KOPT-K1 (cell line): ENCODE results near the gene TEDC2.

Source experiments
- H3K27ac ChIP-seq: fragments of 200-600 bp; sonication (generic); 2 replicates; pipeline ENCODE4 v1.5.1; 2016; ENCODE audit warnings: antibody characterized with exemption, mild to moderate bottlenecking, low read depth, low read length; ENCODE audit not compliant: poor library complexity, severe bottlenecking
- H3K36me3 ChIP-seq: fragments of 200-600 bp; sonication (generic); 2 replicates; pipeline ENCODE4 v1.5.1; 2017; ENCODE audit warnings: antibody characterized with exemption, mild to moderate bottlenecking, low read length, moderate library complexity; ENCODE audit not compliant: insufficient read depth
- H3K9me3 ChIP-seq: fragments of 200-600 bp; sonication (generic); 2 replicates; pipeline ENCODE4 v1.5.1; 2017; ENCODE audit warnings: antibody characterized with exemption, low read length, mild to moderate bottlenecking; ENCODE audit not compliant: insufficient read depth, poor library complexity, severe bottlenecking

TEDC2 gene

GRCh38 chr16:2451851-2452320 is 8.0 kb upstream of the TEDC2 start:
- H3K36me3 ChIP-seq = peaks cover 100% of the 10 kb centered on the region
- no peaks in the 10 kb centered on the region for H3K9me3 ChIP-seq
- H3K27ac ChIP-seq = no peak overlapping the region

GRCh38 chr16:2452650-2453049 is 7.3 kb upstream of the TEDC2 start:
- Histone ChIP-seq H3K27ac (no peak overlapping the region), H3K9me3 (no peaks in the 10 kb centered on the region), H3K36me3 (peaks cover 100% of the 10 kb centered on the region)

GRCh38 chr16:2455081-2455845 is 4.6 kb upstream of the TEDC2 start:
- H3K36me3 ChIP-seq = peaks cover 88% of the 10 kb centered on the region
- H3K9me3 ChIP-seq = no peaks in the 10 kb centered on the region
- no peak overlapping the region for H3K27ac ChIP-seq

- no peaks in the 10 kb centered on the region for H3K9me3 ChIP-seq
- H3K36me3 ChIP-seq = peaks cover 81% of the 10 kb centered on the region
- no peak overlapping the region for H3K27ac ChIP-seq
Measured at GRCh38 chr16:2456551-2457153, 3.3 kb upstream of the TEDC2 start.

GRCh38 chr16:2457267-2457666 is 2.6 kb upstream of the TEDC2 start:
- Histone ChIP-seq H3K27ac (no peak overlapping the region), H3K36me3 (peaks cover 81% of the 10 kb centered on the region), H3K9me3 (no peaks in the 10 kb centered on the region)

- H3K27ac ChIP-seq = no peak overlapping the region
- H3K36me3 ChIP-seq = peaks cover 80% of the 10 kb centered on the region
- H3K9me3 ChIP-seq = no peaks in the 10 kb centered on the region
Measured at GRCh38 chr16:2457946-2458345, 2.0 kb upstream of the TEDC2 start.

GRCh38 chr16:2458887-2459646 is 842 bp upstream of the TEDC2 start:
- Histone ChIP-seq H3K27ac (peak overlapping the region; percentile 76), H3K36me3 (peaks cover 76% of the 10 kb centered on the region), H3K9me3 (no peaks in the 10 kb centered on the region)

- Histone ChIP-seq H3K9me3 (no peaks in the 10 kb centered on the region), H3K27ac (peak overlapping the region; percentile 76), H3K36me3 (peaks cover 63% of the 10 kb centered on the region)
Measured at GRCh38 chr16:2460391-2460713, 443 bp downstream of the TEDC2 start.

GRCh38 chr16:2460916-2461315 is 1.0 kb downstream of the TEDC2 start:
- Histone ChIP-seq H3K27ac (peak overlapping the region; percentile 76), H3K36me3 (peaks cover 58% of the 10 kb centered on the region), H3K9me3 (no peaks in the 10 kb centered on the region)

- Histone ChIP-seq H3K27ac (no peak overlapping the region), H3K36me3 (peaks cover 44% of the 10 kb centered on the region), H3K9me3 (no peaks in the 10 kb centered on the region)
Measured at GRCh38 chr16:2462031-2462866, 2.3 kb downstream of the TEDC2 start.

- H3K27ac ChIP-seq = no peak overlapping the region
- no peaks in the 10 kb centered on the region for H3K9me3 ChIP-seq
- H3K36me3 ChIP-seq = peaks cover 27% of the 10 kb centered on the region
Measured at GRCh38 chr16:2464333-2464732, 4.4 kb downstream of the TEDC2 start.

GRCh38 chr16:2465653-2466415 is 5.9 kb downstream of the TEDC2 start:
- Histone ChIP-seq H3K27ac (no peak overlapping the region), H3K36me3 (peaks cover 27% of the 10 kb centered on the region), H3K9me3 (no peaks in the 10 kb centered on the region)

- H3K36me3 ChIP-seq = peaks cover 16% of the 10 kb centered on the region; the same call in 1 of the 2 replicates
- no peak overlapping the region for H3K27ac ChIP-seq
- H3K9me3 ChIP-seq = no peaks in the 10 kb centered on the region
Measured at GRCh38 chr16:2466667-2467527, 7.0 kb downstream of the TEDC2 start.
